Caki2 (cell line): Measurements from ENCODE around the gene PRDM5. TPM values are rescaled to one million over a fixed set of nuclear protein-coding genes. Genes with fewer than 3 reads are reported as not detected.

Experiments used
- DNase-seq: peaks from one replicate; pipeline ENCODE4 v3.0.0-alpha.2; 2015; ENCODE audit warnings: low read depth
- in situ Hi-C: cut with HindIII; loops from 2 replicates; pipeline ENCODE4 v1.10.0; 2016; ENCODE audit warnings: low sequenced_read_pairs, low pct_unique_long_range_greater_than_20kb, mixed read lengths
- total RNA-seq: library from RNA; depleted of rRNA; stranded (reverse); fragments of >200 nt; shearing (Covaris generic); gene quantifications from 2 replicates; pipeline ENCODE4 v1.2.3, GENCODE V29; 2014; ENCODE audit warnings: low replicate concordance

Gene PRDM5
- total RNA-seq, 1 experiment from 2014 or later = 4.7 TPM

GRCh38 chr4:120839334-120839973, 83.1 kb downstream of the PRDM5 start:
- in situ Hi-C loops = no loop called here
- DNase-seq = no peak

DNA sequence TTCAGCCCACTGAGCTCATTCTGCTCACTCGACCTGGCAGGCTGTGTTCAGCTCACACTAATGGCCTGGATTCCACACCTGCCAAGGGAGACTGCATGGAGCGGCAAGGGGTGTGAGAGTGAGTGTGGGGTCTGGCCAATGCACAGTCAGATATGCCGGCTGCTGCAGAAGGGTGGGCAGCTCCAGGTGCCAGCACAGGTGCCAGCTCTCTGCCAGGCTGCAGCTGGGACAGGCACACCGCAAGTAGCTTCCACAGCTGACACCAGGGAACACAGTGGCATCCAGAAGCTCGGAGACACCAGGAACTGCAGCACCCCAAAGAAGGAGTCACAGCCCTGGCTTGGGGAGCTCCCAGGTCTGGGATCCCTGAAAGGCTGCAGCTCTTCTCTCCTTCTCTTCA, 83.7 kb downstream of the PRDM5 start:
- no peak for DNase-seq
- in situ Hi-C loops = no loop called here

DNA sequence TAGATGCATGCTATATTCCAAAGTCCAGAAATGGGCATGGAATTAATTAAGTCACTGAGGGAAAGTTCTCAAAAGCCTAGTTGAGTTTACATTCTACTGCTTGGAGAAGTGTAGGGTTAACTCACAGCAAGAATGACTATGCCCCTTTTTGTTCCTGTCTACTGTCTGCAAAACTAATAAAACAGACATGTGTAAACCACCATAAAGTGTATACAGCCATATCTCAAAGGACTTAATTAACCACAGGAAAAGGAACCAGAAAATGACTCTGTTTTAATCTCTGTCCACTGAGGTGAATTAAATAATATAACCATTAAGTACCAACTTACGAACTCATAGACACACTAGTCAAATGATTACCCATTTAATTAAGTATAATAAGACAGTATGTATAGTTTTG, 84.9 kb downstream of the PRDM5 start:
- in situ Hi-C loops = no loop called here
- no peak for DNase-seq

DNA sequence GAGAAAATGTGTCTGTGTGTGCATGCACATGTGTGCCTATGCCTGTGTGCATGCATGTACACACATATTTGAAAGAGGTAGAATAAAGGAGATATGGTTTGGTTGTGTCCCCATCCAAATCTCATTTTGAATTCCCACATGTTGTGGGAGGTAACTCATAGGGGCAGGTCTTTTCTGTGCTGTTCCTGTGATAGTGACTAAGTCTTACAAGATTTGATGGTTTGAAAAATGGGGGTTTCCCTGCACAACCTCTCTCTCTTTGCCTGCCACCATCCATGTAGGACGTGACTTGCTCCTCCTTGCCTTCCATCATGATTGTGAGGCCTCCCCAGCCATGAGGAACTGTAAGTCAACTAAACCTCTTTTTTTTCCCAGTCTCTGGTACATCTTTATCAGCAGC, 87.2 kb downstream of the PRDM5 start:
- DNase-seq = no peak
- in situ Hi-C loops = no loop called here

DNA sequence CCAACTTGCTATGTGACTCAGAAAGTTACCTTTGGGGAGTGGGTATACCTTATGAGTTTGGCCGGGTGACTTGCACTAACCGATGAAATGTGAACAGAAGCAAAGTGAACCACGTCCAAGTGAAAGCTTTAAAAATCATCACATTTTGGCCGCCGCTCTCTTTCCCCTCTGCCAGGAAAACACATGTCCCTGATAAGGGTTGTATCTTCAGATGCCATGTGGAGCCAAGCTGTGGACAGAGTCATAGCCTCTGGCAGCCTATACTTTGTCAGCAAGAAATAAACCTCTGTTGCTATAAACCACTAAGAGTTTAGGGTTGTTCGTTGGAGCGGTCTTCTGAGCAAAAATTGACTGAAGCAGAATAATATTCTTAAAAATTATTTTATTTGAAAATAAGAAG, 92.3 kb downstream of the PRDM5 start:
- in situ Hi-C loops = no loop called here
- no peak for DNase-seq

DNA sequence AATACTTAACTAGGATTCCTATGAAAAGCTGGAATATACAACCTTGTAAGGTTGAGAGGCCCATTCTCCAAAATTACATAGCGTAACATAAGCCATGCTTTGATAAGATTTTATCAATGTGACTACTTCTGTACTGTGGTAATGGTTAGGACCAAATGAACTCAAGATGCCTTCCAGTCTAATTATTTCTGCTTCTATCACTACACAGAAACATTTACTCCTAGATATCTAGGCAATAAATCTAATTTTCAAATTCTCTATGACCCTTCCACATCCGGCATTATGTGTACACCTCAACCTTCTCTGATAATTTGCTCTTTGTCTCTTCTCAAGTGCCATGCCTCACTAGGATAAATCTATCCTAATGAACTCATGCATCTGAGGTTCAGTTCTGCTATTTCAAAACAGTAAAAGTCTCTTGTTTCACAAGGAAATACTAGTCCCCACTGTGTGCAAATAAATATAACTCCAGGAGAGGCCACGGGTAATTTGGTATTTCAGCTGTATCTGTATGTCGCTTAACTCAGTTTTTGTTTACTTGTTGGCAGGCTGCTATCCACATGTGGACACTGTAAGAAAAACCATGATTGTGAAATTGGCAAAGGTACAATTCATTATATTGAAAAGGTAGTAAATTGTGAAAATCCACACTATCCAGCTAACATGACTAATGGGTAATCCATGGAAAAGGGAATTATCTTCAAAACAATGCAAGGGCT, 93.3 kb downstream of the PRDM5 start:
- DNase-seq = no peak
- in situ Hi-C loops = no loop called here

DNA sequence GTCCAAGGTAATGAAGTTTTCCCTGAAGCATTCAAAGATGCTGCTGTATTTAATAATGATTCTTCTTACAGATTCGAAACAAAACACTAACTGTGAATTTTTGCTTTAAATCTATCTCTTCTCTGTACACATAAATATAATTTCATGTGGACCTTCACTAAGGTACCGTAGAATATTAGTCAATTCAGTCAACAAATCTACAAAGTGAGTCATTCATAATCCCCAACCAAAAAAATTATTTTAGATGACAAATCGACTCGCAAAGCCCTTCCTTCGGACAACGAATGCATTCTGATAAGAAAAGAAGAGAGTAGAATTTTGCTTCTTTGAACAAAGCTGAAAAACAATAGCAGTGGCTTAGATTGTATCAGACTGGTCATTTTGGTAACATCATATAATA, 95.7 kb downstream of the PRDM5 start:
- in situ Hi-C loops = no loop called here
- no peak for DNase-seq

DNA sequence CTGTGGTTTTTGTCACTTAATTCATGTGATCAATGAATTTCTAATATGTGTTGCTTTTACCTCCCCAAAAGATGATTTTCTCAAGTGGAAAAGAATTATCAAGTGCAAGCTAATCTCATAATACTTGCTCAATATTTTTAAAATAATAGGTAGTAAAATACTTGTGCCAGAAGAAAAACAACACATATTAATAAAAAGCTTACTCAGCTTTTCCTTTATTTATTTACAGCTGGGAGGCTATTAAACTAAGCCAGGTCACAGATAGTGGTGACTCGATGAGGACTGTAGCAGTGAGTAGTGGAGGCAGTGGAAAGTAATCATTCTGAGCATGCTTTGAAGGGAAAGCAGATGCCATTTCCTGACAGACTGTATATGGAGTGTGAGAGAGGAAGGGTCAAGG, 96.1 kb downstream of the PRDM5 start:
- no peak for DNase-seq
- in situ Hi-C loops = no loop called here

DNA sequence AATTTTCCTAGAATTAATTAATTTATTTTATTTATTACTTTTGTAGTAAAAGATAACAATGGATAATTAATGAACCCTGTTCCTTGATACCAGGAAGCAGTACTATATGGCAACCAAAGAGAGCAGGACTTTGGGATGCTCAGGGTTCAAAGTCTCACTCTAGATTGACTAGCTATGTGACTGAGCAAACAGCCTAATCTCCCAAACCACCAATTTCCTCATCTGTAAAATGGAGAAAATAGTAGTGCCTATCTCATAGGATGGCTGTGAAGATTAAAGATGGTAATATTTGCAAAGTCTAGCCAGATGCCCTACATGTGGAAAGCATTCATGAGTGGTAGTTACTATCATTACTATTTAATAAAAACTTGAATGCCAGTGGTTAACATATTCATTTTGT, 97.6 kb downstream of the PRDM5 start:
- in situ Hi-C loops = no loop called here
- DNase-seq = no peak

- in situ Hi-C loops = no loop called here
- no peak for DNase-seq
These were observed 100.5 kb downstream of the PRDM5 start for GRCh38 chr4:120821977-120822376.

- in situ Hi-C loops = no loop called here
- no peak for DNase-seq
These were observed 101.5 kb downstream of the PRDM5 start for GRCh38 chr4:120821029-120821428.

GRCh38 chr4:120819805-120820437, 102.6 kb downstream of the PRDM5 start:
- in situ Hi-C loops = no loop called here
- DNase-seq = no peak

DNA sequence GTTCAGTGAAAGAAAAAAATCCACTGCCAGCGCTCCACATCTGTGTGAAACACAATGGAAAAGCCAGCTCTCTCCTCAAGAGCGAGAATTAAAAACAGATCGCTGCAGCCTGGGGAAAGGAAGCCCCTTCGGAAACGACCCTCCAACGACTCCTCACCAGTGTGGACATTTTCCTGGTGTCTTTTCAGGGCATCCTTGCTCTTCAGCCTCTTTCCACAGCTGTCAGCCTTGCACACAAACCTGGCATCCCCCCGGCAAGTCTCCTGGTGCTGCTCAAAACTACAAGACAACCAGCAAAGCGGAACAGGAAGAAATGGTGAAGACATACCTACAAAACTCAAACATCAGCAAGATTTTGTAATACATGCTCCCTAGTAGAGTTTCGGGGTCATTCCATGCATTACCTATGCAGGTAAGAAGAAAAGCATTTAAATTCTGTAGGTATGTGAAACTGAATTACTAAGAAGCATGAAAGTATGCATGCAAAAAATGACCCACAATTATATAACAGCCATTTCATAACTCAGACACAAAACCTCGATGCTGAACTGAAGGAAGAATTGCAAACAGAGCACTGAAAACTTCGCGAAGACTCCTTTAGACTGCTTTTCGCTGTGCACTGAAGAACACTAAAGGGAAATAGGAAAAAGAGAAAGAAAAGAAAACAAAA, 106.1 kb downstream of the PRDM5 start:
- in situ Hi-C loops = no loop called here

GRCh38 chr4:120815361-120815760, 107.2 kb downstream of the PRDM5 start:
- no peak for DNase-seq
- in situ Hi-C loops = no loop called here

More for the DNA sequence above, 106.1 kb downstream of the PRDM5 start:
- no peak for DNase-seq

DNA sequence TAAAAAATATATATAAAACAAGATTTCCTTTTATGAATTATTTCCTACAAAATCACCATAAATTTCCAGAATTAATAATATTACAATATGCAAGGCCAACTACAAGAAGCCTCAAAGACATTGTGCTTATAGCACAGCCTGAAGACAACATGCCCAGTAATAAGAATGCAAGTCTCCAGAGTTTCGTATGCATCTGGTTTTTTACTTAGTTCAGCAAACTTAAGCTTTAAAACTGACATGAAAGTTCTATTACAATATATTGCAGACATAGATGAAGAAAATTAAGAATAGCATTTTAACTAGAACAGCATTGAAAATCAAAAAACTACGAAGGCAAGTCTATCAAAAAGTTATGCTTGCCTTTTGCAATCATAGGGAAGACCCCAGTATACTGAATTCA, 107.6 kb downstream of the PRDM5 start:
- DNase-seq = no peak
- in situ Hi-C loops = no loop called here

DNA sequence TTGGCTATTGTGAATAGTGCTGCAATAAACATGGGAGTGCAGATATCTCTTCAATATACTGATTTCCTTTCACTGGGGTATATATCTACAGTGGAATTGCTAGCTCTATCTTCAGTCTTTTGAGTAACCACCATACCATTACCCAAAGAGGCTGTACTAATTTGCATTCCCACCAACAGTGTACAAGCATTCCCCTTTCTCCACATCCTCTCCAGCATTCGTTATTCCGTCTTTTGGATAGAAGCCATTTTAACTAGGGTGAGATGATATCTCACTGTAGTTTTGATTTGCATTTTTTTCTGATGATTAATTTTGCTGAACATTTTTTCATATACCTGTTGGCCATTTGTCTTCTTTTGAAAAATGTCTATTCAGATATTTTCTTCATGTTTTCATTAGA, 110.3 kb downstream of the PRDM5 start:
- in situ Hi-C loops = no loop called here
- no peak for DNase-seq

DNA sequence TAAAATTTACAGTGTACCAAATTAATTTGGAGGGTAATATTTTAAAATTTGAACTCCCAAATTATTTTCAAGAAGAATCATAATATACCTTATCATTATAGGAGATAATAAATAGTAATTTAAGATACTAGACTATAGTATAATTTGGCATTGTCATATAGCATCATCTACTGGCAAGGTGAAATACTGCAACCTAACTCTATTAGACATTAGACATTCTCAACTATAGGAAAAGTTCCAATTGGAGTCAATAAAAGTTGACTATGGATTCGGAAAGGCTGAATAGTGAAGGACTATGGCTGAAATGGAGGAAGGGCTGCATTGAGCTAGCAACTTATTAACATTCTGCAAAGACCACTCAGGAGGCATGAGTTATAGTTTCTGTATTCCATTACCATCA, 113.0 kb downstream of the PRDM5 start:
- in situ Hi-C loops = no loop called here
- no peak for DNase-seq

GRCh38 chr4:120808475-120809141, 113.9 kb downstream of the PRDM5 start:
- in situ Hi-C loops = no loop called here
- DNase-seq = no peak
